SH-SY5Y (cell line): ENCODE data around the gene ITPKA.

Experiments used
- GATA2 ChIP-seq: IDR thresholded peaks from 2 replicates; pipeline ENCODE4 v1.6.1; 2011; ENCODE audit warnings: mild to moderate bottlenecking, low read depth, low read length
- GATA3 ChIP-seq: IDR thresholded peaks from 2 replicates; pipeline ENCODE4 v1.6.1; 2011; ENCODE audit warnings: low read depth, mild to moderate bottlenecking, low read length, moderate library complexity

Gene ITPKA

DNA sequence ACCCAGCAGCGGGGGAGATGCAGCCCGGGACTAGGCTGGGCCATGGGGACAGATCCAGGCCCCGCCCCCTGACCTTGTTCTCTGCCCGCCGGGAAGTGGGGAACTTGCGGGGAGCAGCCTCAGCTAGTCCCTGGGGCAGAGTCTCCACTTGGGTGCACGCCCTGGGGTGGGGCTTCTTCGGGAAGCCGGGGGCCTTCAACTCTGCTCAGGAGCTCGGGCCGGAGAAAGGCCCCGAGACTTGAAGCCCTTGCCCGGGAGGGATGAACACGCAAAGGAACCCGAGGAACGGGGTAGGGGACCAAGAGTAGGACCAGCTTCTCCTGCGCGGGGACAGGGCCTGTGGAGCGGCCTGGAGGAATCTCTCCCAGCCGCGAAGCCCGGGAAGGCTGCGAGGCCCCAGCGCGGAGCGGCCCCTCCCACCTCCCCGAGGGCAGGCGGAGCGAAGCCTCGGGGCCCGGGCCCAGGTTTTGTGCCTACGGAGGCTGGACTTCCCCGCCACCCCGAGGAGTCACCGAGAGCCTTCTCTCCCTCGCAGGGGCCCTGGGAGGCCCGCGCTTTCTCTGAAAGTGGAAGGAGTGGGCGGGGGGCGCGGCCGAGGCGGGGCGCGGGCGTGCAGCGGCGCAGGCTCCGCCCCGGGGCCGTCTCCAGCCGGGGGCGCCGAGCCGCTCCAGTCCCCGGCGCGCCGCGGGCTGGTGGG lies at the start of gene ITPKA:
Gene ITPKA, plus strand, starts transcription at position 670 of the 697 bp plus-strand sequence. CDS start 54 bp downstream, outside the sequence.
- TF ChIP-seq GATA2 (no peak), GATA3 (no peak)

DNA sequence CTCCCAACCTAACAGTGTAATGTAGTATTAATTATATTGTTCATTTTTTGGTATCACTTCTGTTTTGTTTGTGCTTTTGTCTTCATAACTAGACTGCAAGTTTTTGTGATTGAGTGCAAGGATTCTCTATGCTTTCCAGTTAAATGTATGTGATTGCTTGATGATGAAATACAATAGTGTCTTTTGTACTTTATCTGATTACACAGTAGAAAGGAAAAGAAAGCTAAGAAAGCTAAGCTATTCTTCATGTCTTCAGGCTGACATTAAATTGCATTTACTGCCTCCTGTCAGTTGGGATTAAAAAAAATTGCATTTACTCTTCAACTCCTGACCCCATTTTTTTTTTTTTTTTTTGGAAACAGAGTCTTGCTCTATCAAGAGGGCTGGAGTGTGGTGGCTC lies 48.3 kb upstream of the ITPKA start:
- TF ChIP-seq GATA2 = no peak
- TF ChIP-seq GATA3 = no peak

DNA sequence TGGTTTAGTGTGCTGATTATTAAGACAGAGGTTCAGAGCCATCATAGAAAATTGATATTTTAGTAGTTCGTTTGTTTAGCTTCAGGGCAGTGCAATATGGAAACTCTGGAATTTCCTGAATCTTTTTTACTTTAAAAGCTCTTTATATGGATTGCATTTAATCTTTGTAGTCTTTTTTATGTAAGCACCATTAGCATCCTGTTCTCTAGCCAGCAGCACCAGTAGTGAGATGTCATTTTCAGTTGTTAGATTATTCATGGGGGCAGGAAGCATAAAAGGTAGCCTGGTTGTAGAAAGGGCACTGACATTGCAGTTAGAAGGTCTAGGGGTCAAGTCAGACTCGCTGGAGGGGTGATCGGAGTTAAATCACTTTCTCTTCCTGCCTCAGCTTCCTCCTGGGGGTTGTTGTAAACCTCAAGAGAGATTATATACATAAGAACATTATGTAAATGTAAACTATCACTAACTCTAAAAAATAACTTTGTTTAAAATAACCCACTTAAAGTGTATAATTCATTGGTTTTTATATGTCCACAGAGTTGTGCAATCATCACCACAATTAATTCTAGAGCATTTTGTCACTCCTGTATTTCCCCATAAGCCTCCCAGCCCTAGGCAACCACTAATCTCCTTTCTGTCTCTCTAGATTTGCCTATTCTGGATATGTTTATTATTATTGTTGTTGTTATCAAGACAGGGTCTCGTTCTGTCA lies 31.4 kb upstream of the ITPKA start:
- TF ChIP-seq GATA2 = no peak
- no peak for TF ChIP-seq GATA3

DNA sequence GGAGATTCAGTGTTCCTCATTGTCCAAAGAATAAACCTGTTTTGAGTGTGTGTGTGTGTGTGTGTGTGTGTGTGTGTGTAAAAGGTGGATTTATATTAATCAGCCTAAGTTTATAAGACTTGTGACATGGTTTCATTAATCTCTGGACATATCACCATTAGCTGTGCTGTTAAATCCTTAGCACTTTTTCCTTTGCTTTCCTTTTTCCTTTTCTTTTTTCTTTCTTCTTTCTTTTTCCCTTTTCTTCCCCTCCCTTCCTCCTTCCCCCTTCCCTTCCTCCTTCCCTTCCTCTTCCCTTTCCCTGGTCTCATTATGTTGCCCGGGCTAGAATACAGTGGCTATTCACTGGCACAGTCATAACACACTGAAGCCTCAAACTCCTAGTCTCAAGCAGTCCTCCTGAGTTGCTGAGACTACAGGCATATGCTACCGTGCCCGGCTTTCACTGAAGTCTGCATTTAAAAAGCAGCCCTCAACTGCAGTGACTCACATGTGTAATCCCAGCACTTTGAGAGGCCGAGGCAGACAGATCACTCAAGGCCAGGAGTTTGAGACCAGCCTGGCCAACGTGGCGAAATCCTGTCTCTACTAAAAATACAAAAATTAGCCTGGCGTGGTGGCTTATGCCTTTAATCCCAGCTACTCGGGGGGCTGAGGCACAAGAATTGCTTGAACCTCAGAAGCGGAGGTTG lies 28.6 kb upstream of the ITPKA start:
- TF ChIP-seq GATA3 = no peak
- TF ChIP-seq GATA2 = no peak

DNA sequence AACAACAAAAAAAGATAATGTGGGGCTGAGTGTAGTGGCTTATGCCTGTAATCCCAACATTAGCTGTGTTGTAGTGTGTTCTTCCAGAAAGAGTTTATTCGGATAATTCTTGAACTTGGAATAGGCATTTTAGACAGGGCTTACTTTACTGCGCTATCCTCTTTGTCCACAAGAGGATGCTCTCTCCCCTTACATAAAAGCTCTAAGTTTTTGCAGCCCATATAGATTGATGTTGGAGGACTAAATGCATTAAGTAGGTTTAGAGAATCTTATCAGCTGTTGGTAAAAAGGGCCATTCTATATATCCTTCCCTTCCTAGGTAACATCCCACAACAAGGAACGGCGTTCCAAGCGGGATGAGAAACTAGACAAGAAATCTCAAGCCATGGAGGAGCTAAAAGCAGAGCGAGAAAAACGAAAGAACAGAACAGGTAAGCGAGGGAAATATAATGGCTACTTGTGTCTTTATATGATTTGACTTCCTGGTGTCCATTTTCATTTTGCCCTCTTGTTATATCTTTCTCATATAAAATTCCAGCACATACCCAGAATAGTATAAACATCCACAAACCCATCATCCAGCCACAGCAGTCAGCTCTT lies 27.8 kb upstream of the ITPKA start:
- no peak for TF ChIP-seq GATA3
- no peak for TF ChIP-seq GATA2

DNA sequence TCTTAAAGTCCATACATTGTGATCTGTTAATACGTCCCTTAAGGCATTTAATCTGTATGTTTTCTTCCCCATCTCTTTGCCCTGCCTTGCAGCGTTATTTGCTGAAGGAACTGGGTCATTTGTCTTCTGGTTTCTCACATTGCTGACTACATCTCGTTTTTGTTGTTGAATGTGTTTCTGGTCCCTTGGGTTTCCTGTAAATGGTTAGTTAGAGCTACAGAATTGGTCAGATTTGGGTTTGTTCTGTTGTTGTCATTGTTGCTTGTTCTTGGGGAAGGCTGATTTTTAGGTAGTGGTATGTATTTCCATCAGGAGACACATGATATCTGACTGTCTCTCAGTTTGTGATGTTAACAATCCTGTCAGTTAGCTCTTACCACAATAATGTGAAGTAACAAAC lies 27.0 kb upstream of the ITPKA start:
- TF ChIP-seq GATA2 = no peak
- no peak for TF ChIP-seq GATA3

DNA sequence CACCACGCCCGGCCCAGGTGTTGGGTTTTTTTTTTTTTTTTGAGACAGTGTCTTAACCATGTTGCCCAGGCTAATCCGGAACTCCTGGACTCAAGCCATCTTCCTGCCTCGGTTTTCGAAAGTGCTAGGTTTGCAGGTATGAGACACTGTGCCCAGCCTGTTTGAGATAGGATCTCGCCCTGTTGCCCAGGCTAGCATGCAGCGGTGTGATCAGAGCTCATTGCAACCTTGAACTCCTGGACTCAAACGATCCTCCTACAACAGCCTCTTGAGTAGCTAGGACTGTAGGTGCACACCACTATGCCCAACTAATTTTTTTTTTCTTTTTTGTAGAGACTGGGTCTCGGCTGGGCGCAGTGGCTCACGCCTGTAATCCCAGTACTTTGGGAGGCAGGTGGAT lies 20.3 kb upstream of the ITPKA start:
- TF ChIP-seq GATA2 (no peak), GATA3 (no peak)

DNA sequence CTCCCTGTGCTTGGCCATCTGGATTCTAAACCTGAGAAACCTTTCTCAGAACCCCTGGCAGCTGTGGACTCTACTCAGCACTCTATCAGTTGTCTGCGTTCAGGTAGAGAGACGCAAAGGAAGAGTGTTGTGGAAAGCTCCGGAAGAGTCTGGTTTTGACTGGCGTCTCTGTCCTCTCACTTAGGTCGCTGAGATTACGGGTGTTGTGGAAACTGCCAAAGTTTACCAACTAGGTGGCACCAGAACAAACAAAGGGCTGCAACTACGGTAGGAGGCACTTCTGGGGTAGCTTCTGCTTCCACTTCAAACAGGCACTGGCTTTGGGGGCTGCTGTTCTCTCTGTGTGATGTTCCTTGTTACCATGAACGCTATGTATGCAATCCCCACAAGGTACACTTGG lies 19.2 kb upstream of the ITPKA start:
- TF ChIP-seq GATA2 = no peak
- TF ChIP-seq GATA3 = no peak

DNA sequence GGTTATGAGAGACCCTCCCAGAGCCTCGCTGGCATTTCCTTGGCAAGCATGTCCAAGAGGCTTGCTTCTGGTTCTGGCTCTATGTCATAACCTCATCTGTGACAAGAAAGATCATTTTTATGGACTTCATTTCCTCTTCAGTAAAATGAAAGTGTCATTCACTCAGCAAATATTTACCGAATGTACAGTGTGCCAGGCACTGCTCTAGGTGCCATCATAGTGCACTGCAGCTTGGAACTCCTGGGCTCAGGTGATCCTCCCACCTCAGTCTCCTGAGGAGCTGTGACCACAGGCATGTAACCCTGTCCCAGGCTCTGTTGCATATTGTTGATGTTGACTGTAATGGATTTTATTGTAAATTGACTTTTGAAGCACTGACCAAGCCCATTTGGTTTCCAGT lies 18.7 kb upstream of the ITPKA start:
- TF ChIP-seq GATA3 (no peak), GATA2 (no peak)

DNA sequence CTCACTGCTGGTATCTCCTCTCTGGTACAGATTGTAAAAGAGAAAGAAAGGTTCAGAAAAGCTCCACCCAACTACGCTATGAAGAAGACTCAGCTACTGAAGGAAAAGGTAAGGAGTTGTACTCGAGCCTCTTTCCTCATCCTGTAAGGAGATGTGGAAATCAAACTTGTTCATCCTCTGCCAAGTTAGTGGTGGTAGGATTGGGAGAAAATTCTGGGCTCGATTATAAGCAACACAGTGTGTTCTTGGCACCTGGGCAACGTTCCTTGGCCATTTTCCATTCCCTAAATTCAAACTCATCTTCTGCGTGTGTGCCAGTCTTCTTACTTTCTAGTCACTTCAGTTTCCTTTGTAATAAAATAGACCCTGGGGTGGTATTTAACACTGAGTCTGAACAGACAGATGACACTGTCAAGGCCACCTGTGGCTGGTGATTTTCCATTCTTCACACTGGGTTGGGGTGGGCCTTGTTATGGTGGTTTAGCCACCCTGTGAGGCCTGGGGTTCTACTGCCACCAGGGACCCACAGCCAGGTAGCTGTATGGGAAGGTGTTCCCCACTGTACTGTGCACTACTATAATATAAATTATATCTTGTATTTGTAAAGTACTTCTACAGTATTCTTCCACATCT lies 17.1 kb upstream of the ITPKA start:
- TF ChIP-seq GATA2 = no peak
- no peak for TF ChIP-seq GATA3

DNA sequence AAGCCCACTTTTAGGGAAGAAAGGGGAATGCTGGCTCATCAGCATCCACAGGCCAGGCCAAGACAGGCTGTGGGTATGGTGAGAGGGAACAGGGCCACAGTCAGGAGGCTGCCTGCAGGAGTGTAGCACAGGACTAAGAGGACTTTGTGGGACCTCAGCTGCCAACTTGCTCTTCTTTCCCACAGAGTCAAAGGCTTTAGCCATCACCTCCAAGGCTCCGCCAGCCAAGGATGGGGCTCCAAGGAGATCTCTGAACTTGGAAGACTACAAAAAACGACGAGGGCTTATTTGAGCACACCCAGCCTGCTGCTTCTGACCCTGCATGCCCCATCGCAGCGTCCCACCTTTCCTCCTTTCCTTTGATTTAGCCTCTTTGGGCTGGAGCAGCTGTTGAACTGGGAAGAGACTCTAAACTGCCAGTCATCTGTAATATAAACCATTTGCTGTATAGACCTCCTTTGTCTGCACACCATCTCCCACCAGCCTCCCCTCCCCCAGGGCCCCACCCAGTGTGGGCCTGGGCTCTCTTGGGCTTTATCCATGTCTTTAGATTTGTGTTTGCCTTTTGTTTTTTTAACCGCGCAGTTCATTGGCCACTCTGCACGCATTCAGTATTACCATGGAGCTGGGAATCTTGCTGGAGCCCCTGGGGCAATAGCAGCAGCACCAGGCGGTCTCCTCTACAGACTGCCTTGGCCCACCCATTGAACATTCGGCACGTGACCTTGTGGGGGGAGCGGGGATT lies 13.1 kb upstream of the ITPKA start:
- no peak for TF ChIP-seq GATA3
- TF ChIP-seq GATA2 = no peak

DNA sequence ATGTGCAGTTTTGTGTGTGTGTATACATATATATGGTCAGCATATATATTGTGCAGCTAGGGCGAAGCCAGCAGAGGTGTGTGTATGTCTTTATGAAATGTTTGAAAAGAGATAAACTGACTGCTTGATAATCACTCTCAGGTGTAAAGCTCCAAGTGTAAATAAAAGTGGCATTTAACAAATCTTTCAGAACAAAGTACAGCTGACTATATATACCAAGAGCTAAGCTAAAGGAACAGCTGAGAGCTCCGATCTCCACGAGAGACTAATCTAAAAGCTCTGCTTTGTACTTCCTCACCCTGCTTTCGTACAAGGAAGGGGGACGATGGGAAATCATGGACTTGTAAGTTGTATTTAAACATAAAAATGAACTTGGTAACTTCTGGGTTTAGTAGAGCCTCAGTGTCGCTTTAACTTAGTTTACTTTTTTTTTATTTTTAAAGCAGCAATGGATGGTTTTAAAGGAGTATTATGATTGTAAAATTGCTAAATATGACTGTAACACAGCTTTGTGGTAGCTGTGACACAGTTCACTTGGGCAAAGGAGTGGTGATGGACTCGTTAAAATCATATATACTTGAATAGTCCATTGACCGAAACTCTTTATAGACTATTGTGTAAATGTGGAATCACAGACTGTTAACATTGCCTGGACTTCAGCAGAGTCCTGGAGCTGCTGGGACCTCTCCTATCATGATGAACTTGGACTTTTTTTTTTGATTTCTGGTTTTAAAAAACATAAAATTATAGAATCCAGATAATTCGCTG lies 11.4 kb upstream of the ITPKA start:
- TF ChIP-seq GATA2 (no peak), GATA3 (no peak)

DNA sequence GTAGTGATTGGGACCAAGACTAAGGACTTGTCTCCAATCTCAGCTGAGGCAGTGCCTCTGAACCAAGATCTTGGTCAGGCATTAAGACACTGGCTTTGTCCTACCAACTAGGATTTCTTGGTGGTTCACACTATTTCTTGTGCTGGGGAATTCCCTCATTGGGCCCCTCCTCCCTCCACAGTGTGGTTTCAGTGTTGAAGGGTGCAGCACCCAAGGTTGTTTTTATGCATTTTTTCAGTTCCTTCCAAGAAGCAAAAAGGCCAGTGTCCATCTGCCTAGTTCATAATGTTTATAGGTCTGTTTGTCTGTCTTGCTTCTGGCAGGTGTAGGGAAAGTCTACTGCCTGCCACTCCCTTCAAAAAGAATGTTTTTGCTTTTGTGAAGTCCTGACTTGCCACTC lies 10.6 kb upstream of the ITPKA start:
- TF ChIP-seq GATA2 (no peak), GATA3 (no peak)

DNA sequence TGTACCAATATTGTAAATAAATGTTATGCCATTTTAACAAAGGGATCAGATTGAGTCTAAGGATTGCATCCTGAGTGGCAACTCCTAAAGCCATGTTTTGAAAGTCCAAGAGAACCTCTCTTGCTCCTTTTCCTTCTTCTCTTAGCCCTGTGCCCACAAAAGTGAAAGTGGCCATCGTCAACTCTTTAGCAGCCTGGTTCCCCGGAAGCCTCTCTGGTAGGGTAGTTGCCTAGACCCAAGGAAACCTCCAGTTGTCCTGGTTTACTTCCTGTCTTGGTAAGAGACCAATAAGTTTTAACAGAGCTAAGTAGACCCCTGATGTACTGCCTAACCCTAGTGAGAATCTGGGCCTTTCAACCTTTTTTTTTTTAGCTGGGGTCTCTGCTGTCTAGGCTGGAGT lies 10.2 kb upstream of the ITPKA start:
- TF ChIP-seq GATA3 (no peak), GATA2 (no peak)
